HFFc6 (cell line): ENCODE results near the gene RRAS. TPM values are rescaled to one million over a fixed set of nuclear protein-coding genes. Genes with fewer than 3 reads are reported as not detected.

Experiments
- DNase-seq: peaks from one replicate; pipeline ENCODE4 v3.0.0-alpha.2; 2018
- H3K27ac Mint-ChIP-seq: 2 replicates; pipeline ENCODE4 v1.8.0; 2020; ENCODE audit warnings: mild to moderate bottlenecking, mixed read lengths
- H3K27me3 Mint-ChIP-seq: 2 replicates; pipeline ENCODE4 v1.8.0; 2021; ENCODE audit warnings: mild to moderate bottlenecking, moderate library complexity, mixed read lengths; ENCODE audit not compliant: insufficient read depth
- H3K36me3 Mint-ChIP-seq: 2 replicates; pipeline ENCODE4 v1.8.0; 2021; ENCODE audit warnings: low read depth, mixed read lengths
- H3K4me1 Mint-ChIP-seq: 2 replicates; pipeline ENCODE4 v1.8.0; 2020; ENCODE audit warnings: low read depth, mixed read lengths
- H3K4me3 Mint-ChIP-seq: 2 replicates; pipeline ENCODE4 v1.8.0; 2020; ENCODE audit warnings: mild to moderate bottlenecking, moderate library complexity, mixed read lengths
- H3K9me3 Mint-ChIP-seq: 2 replicates; pipeline ENCODE4 v1.8.0; 2020; ENCODE audit warnings: mild to moderate bottlenecking, mixed read lengths
- total RNA-seq, 6 experiments: library from RNA; stranded (reverse); fragmentation: NEBNext Ultra II Directional; extraction: Animal tissue kit (Norgen Biotek cat#: 25700); gene quantifications; 2 replicates in 1 of 6; 3 replicates in 5 of 6; pipeline ENCODE4 v1.2.3, GENCODE V29; 2021
- TF ChIP-seq, protein P1 (sequence below): fragments of 200-600 bp; sonication (generic); IDR thresholded peaks from 2 replicates; pipeline ENCODE4 v1.5.0; 2021; ENCODE audit warnings: antibody characterized with exemption, mild to moderate bottlenecking

RRAS gene
- total RNA-seq, 6 experiments from 2014 or later: 130 to 162 (median 133) TPM

DNA sequence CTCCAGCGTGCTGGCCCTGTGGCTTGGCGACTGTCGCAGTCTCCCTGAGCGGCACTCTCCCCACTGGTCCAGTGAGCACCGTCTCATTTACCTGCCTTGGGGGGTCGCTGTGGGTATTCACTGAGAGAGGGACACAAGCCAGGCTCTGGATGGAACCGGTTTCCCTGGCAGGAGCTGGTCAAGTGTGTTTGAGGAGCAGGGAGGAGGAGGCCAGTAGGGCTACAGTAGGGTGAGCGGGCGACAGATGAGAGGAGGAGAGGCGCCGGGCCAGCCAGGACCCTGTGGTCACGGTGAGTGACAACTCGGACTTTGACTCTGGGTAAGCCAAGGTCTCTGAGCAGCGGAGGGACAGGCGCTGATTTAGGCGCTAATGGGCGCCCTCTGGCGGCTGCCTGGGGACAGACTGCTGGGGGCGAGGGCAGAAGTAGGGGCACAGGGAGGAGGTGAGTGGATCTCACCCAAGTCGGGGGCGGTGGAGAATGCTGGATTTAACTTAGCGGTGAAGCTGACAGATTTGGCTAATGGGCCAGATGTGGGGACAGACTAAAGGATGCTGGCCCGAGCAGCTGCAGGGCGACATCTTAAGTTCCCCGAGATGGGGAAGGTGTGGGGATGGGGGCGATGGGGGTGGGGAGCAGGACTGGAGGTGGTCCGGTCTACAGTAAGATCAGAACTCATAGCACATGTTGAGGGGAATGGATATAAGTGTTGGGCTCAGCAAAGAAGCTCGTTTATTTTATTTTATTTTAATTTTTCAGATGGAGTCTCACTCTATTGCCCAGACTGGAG is 32.4 kb upstream of the RRAS start:
- peak; percentile 43 for DNase-seq
- Mint-ChIP-seq H3K27ac (peak overlapping the region; percentile 69), H3K4me1 (peaks cover 18% of the 10 kb centered on the region), H3K4me3 (no peak overlapping the region), H3K36me3 (peaks cover 4% of the 10 kb centered on the region; the same call in 1 of the 2 replicates), H3K9me3 (no peaks in the 10 kb centered on the region), H3K27me3 (peaks cover 5% of the 10 kb centered on the region)
- TF ChIP-seq, protein P1, sequence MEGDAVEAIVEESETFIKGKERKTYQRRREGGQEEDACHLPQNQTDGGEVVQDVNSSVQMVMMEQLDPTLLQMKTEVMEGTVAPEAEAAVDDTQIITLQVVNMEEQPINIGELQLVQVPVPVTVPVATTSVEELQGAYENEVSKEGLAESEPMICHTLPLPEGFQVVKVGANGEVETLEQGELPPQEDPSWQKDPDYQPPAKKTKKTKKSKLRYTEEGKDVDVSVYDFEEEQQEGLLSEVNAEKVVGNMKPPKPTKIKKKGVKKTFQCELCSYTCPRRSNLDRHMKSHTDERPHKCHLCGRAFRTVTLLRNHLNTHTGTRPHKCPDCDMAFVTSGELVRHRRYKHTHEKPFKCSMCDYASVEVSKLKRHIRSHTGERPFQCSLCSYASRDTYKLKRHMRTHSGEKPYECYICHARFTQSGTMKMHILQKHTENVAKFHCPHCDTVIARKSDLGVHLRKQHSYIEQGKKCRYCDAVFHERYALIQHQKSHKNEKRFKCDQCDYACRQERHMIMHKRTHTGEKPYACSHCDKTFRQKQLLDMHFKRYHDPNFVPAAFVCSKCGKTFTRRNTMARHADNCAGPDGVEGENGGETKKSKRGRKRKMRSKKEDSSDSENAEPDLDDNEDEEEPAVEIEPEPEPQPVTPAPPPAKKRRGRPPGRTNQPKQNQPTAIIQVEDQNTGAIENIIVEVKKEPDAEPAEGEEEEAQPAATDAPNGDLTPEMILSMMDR: peak; percentile 92

DNA sequence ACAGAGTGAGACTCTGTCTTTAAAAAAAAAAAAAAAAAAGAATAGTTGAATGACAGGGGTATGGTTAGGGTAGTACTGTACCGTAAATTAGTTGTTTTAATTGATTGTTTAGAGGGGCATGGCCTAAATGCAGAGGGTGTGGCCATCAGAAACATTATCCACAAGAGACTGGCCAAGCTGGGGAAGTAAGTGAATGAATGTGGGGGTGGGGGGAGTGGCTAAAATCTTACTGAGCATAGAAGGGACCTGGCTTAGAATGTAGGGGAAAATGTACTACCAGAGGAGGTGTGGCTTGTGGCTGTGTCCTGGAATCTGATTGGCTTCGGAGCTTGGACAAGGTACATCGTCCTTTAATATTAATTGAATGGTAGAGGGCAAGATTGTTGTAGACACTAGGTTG is 29.6 kb upstream of the RRAS start:
- Mint-ChIP-seq H3K9me3 (no peaks in the 10 kb centered on the region), H3K27me3 (peaks cover 8% of the 10 kb centered on the region), H3K4me3 (no peak overlapping the region), H3K27ac (no peak overlapping the region), H3K36me3 (peaks cover 4% of the 10 kb centered on the region; the same call in 1 of the 2 replicates), H3K4me1 (peaks cover 19% of the 10 kb centered on the region)
- TF ChIP-seq, protein P1: no peak
- no peak for DNase-seq

DNA sequence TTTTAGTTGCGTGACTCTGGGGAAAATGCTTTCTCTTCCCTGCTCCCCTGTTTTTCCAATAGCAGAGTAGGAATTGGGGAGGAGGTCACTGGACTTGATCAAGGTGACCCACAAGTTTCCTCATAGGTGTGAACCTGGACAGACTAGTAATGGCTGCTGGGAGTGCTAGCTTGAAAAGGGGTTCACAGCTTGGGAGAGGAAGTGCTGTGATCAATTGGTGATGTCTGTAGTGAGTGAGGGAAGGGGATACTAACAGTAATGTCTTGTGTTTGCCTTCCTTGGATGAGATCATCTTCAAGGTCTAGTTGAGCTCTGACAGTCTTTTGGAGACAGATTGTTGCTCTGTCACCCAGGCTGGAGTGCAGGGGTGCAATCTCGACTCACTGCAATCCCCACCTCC is 27.5 kb upstream of the RRAS start:
- no peak for DNase-seq
- peaks cover 4% of the 10 kb centered on the region; the same call in 1 of the 2 replicates for H3K36me3 Mint-ChIP-seq
- TF ChIP-seq, protein P1: no peak
- peak overlapping the region; percentile 93 for H3K4me3 Mint-ChIP-seq
- peaks cover 11% of the 10 kb centered on the region for H3K27me3 Mint-ChIP-seq
- no peaks in the 10 kb centered on the region for H3K9me3 Mint-ChIP-seq
- peak overlapping the region; percentile 12; the same call in 1 of the 2 replicates for H3K27ac Mint-ChIP-seq
- peaks cover 27% of the 10 kb centered on the region for H3K4me1 Mint-ChIP-seq

DNA sequence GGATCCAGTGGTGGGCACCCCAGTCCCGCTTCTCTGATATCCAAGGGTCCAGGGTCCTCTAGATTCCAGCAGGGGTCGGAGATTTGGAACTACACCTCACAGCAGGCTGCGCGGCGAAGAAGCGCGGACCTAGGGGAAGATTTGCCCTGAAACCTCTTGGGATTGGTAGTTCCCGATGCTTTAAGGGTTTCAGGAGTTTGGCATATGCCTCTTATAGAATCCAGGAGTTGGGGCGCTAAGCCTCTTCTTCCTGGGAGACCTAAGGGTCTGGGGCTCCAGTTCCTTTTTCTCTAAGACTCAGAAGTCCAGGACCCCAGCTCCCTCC is 26.1 kb upstream of the RRAS start:
- Mint-ChIP-seq H3K4me3 (peak overlapping the region; percentile 93), H3K27ac (peak overlapping the region; percentile 85)

DNA sequence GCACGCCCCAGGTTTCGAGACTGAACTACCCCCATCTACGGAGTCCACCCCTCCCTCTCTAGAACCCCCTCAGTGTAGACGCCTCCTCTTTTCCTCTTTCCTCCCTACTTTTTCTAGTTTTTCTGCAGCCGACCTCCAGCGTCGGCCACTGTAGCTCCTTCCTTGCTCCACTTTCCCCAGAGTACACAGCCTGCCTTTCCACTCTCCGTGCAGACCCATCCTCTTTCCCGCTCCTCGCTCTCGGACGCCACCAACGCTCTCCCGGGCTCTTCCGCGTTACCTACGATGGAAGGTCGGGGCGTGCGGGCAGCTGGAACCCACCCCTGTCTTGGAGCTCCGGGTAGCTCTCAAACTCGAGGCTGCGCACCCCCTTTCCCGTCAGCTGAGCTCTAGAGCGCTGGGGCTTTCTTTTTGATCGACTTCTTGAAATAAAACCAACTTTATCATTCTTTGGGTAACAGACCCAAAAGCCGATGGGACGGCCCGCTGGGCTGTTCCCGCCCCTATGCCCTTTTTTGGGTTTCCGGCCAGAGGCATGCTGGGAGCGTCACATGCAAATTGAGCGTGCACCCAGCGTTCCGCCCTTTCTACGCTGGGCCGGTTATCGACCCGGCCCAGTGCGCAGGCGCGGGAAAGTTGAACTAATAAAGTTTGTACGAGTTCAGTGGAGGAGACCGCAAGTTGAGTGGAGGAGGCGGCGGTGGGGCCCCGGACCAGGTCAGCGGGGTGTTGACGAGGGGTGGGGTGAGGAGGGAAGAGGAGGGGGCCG is 25.6 kb upstream of the RRAS start, which contains the start of the genes BCL2L12 and IRF3:
Gene BCL2L12, plus strand, starts transcription at position 583 of the 769 bp plus-strand sequence. CDS start 760 bp downstream, outside the sequence.
Gene IRF3, minus strand, starts transcription at position 507 of the 769 bp plus-strand sequence. CDS start 1,019 bp downstream, outside the sequence.
- peaks cover 22% of the 10 kb centered on the region for H3K4me1 Mint-ChIP-seq
- H3K36me3 Mint-ChIP-seq: peaks cover 4% of the 10 kb centered on the region; the same call in 1 of the 2 replicates
- H3K4me3 Mint-ChIP-seq: peak within 1 kb of the TSS; percentile 93
- H3K9me3 Mint-ChIP-seq: no peaks in the 10 kb centered on the region
- peak; percentile 96 for DNase-seq
- H3K27me3 Mint-ChIP-seq: peaks cover 11% of the 10 kb centered on the region
- H3K27ac Mint-ChIP-seq: peak within 1 kb of the TSS; percentile 85
- TF ChIP-seq, protein P1: no peak

More for the DNA sequence above, 26.1 kb upstream of the RRAS start:
- no peak for DNase-seq
- H3K4me1 Mint-ChIP-seq: peaks cover 22% of the 10 kb centered on the region
- H3K9me3 Mint-ChIP-seq: no peaks in the 10 kb centered on the region
- TF ChIP-seq, protein P1: peak; percentile 14; the same call in 1 of the 2 replicates
- peaks cover 4% of the 10 kb centered on the region; the same call in 1 of the 2 replicates for H3K36me3 Mint-ChIP-seq
- H3K27me3 Mint-ChIP-seq: peaks cover 11% of the 10 kb centered on the region
